HepG2 (cell line): Measurements from ENCODE around the gene KCNJ4. TPM values are rescaled to one million over a fixed set of nuclear protein-coding genes. Genes with fewer than 3 reads are reported as not detected.

ENCODE experiments used
- ATAC-seq: fragments of 200-7000 bp; cut with Tn5 transposase; 3 replicates; pipeline ENCODE4 v1.9.1; 2020; ENCODE audit warnings: mild to moderate bottlenecking, moderate library complexity
- BruUV-seq: library from RNA; stranded (reverse); fragments of 400-500 nt; replicated peaks from 2 replicates; lab custom pipeline; 2021; lab: Mats Ljungman, UMichigan
- CTCF ChIA-PET: fragments of 300-600 bp; formaldehyde crosslinking; extraction: SDS; loops from one replicate; lab custom pipeline; 2021; ENCODE audit warnings: low total read pairs, inconsistent platforms, low intra/inter-chr PET ratio; lab: Yijun Ruan, JAX
- POLR2A ChIA-PET: fragments of 350-600 bp; sonication (Branson Sonifier 250); formaldehyde crosslinking; loops from one replicate; lab custom pipeline; 2020; ENCODE audit warnings: antibody characterized with exemption, inconsistent platforms; lab: Yijun Ruan, JAX
- DNase-seq: peaks from one replicate; pipeline ENCODE4 v3.0.0-alpha.2; 2015; ENCODE audit warnings: low spot score
- FAIRE-seq: peaks from 3 replicates; lab custom pipeline; 2011; peaks lifted over from hg19 to GRCh38; lab: Jason Lieb, UNC
- H2AFZ ChIP-seq: one replicate; pipeline ENCODE4 v1.6.1; 2011; ENCODE audit warnings: low read length, inconsistent platforms
- H3K27ac ChIP-seq: fragments of 300-600 bp; 3 replicates; pipeline ENCODE4 v1.8.0; 2011; ENCODE audit warnings: mixed run types, mild to moderate bottlenecking, mixed read lengths, low read length, inconsistent platforms; ENCODE audit not compliant: insufficient read depth; ENCODE audit errors: extremely low read length
- H3K27me3 ChIP-seq, 2 experiments: fragments of 200-600 bp in 1 of 2; 2 replicates in 1 of 2; 3 replicates in 1 of 2; pipeline versions ENCODE4 v1.6.0 to v1.8.0; 2011; ENCODE audit warnings: low read length in 2 of 2, mild to moderate bottlenecking in 2 of 2, moderate library complexity in 2 of 2, inconsistent platforms in 1 of 2; ENCODE audit not compliant: insufficient read depth in 2 of 2, control insufficient read depth in 1 of 2
- H3K36me3 ChIP-seq, 2 experiments: fragments of 200-600 bp in 1 of 2; replicated peaks in 1 of 2; 2 replicates in 1 of 2; 3 replicates in 1 of 2; pipeline versions ENCODE4 v1.5.1 to v1.8.0; 2011; ENCODE audit warnings: low read length in 2 of 2, inconsistent platforms in 1 of 2; ENCODE audit not compliant: insufficient read depth in 2 of 2, control insufficient read depth in 1 of 2
- H3K4me1 ChIP-seq: 2 replicates; pipeline ENCODE4 v1.5.1; 2012; ENCODE audit warnings: low read length, inconsistent platforms; ENCODE audit not compliant: insufficient read depth
- H3K4me2 ChIP-seq: 2 replicates; pipeline ENCODE4 v1.6.0; 2011; ENCODE audit warnings: low read depth, low read length, inconsistent platforms
- H3K4me3 ChIP-seq, 3 experiments: fragments of 200-600 bp in 1 of 3; sonication (generic), shearing (Covaris generic) in 1 of 3; replicated peaks in 1 of 3; 2 replicates each; pipeline ENCODE4 v1.5.1; 2011 to 2016; ENCODE audit warnings: low read length in 3 of 3, inconsistent platforms in 2 of 3, low read depth in 2 of 3, mild to moderate bottlenecking in 2 of 3, control low read depth in 1 of 3, mixed read lengths in 1 of 3; ENCODE audit not compliant: insufficient read depth in 1 of 3
- H3K79me2 ChIP-seq: one replicate; pipeline ENCODE4 v1.6.1; 2011; ENCODE audit warnings: low read length, inconsistent platforms; ENCODE audit not compliant: insufficient read depth
- H3K9ac ChIP-seq: 2 replicates; pipeline ENCODE4 v1.6.0; 2011; ENCODE audit warnings: mild to moderate bottlenecking, low read depth, low read length, inconsistent platforms; ENCODE audit not compliant: insufficient read depth
- H3K9me3 ChIP-seq: 2 replicates; pipeline ENCODE4 v1.5.1; 2012; ENCODE audit warnings: mild to moderate bottlenecking, low read length
- H4K20me1 ChIP-seq: 2 replicates; pipeline ENCODE4 v1.6.0; 2011; ENCODE audit warnings: inconsistent platforms, mild to moderate bottlenecking, low read length, moderate library complexity; ENCODE audit not compliant: insufficient read depth
- GABPA ChIP-seq, 2 experiments: IDR thresholded peaks; 2 replicates each; pipeline ENCODE4 v1.6.1; 2011 to 2016; ENCODE audit warnings: low read depth in 2 of 2, low read length in 1 of 2, missing biosample characterization in 1 of 2, missing genetic modification characterization in 1 of 2
- NFE2L2 ChIP-seq: fragments of 150-350 bp; IDR thresholded peaks from 2 replicates; pipeline ENCODE4 v1.6.1; 2014; ENCODE audit warnings: low read length
- POLR2A ChIP-seq, 2 experiments: IDR thresholded peaks; 2 replicates each; pipeline ENCODE4 v1.6.1; 2011; ENCODE audit warnings: low read depth in 2 of 2, low read length in 2 of 2, mild to moderate bottlenecking in 1 of 2, moderate library complexity in 1 of 2; ENCODE audit not compliant: insufficient read depth in 1 of 2
- POLR2G ChIP-seq: fragments of 200-400 bp; formaldehyde crosslinking; IDR thresholded peaks from 2 replicates; pipeline ENCODE4 v1.6.1; 2018; ENCODE audit warnings: mild to moderate bottlenecking, low read depth, low read length, moderate library complexity
- RBM22 ChIP-seq: fragments of 200-400 bp; formaldehyde crosslinking; optimal IDR thresholded peaks from 2 replicates; pipeline ENCODE3; 2017; ENCODE audit warnings: mild to moderate bottlenecking, low read length, moderate library complexity
- ZBTB10 ChIP-seq: sonication (generic); formaldehyde crosslinking; IDR thresholded peaks from 2 replicates; pipeline ENCODE4 v1.4.0; 2020; ENCODE audit warnings: missing genetic modification reagents, borderline replicate concordance
- ZNF547 ChIP-seq: sonication (generic); formaldehyde crosslinking; IDR thresholded peaks from 2 replicates; pipeline ENCODE4 v1.5.1; 2020; ENCODE audit warnings: mild to moderate bottlenecking, missing genetic modification reagents
- WGBS: methylation state at CpG from one replicate; pipeline ENCODE4 v1.1.6; 2017; ENCODE audit warnings: low lambda C conversion rate; 5-methylcytosine and 5-hydroxymethylcytosine counted together
- in situ Hi-C: cut with HindIII; loops from 2 replicates; pipeline ENCODE4 v1.10.0; 2017; ENCODE audit warnings: low pct_unique_long_range_greater_than_20kb; ENCODE audit not compliant: extremely low pct_ligation_motif_present
- intact Hi-C: fragments of 100-400 bp; cut with micrococcal nuclease; formaldehyde crosslinking; loops from one replicate; pipeline ENCODE4 v1.10.0; 2022; ENCODE audit not compliant: unreplicated experiment
- polyA plus RNA-seq, 8 experiments: library from polyadenylated mRNA; depleted of rRNA in 3 of 8; stranded (reverse) in 7 of 8; unstranded in 1 of 8; fragments of >200 nt; fragmentation: Illumina TruSeq in 4 of 8; extraction: Trizol in 4 of 8; gene quantifications; 2 replicates each; pipeline versions ENCODE4 v1.2.1 to v1.2.3, GENCODE V29; 2011 to 2016; ENCODE audit warnings: low read depth in 4 of 8, missing spikeins in 1 of 8, mixed read lengths in 1 of 8; ENCODE audit not compliant: insufficient read depth in 1 of 8
- total RNA-seq, 5 experiments: library from RNA; depleted of rRNA; stranded (reverse); fragments of >200 nt; fragmentation: Illumina TruSeq; extraction: Trizol; gene quantifications; 2 replicates each; pipeline ENCODE4 v1.2.3, GENCODE V29; 2016; ENCODE audit warnings: low read depth in 1 of 5

KCNJ4 gene
- total and polyA plus RNA-seq, 2 of the 13 experiments (the other 11 are each of a cell fraction or from before 2014, with no cell fraction given) = not detected

GRCh38 chr22:38490475-38490874, 35.5 kb upstream of the KCNJ4 start:
- DNase-seq (no peak), FAIRE-seq (no peak)
- BruUV-seq = no TSS peak
- Histone ChIP-seq H3K9me3 (no peaks in the 10 kb centered on the region), H3K27me3 (no peaks in the 10 kb centered on the region), H4K20me1 (no peaks in the 10 kb centered on the region), H2AFZ (no peak overlapping the region), H3K4me1 (peaks cover 34% of the 10 kb centered on the region), H3K27ac (peak overlapping the region; percentile 34), H3K9ac (no peak overlapping the region), H3K79me2 (no peaks in the 10 kb centered on the region), H3K36me3 (peaks cover 34 to 80% of the 10 kb centered on the region in 2 experiments), H3K4me3 (no peak overlapping the region), H3K4me2 (no peak overlapping the region)
- intact Hi-C loops (no loop called here), in situ Hi-C loops (no loop called here)
- ChIA-PET POLR2A (interaction anchor here (2.7 to 3.6 kb wide), 2 partner anchors 9 to 11 kb away, joined by 16 to 18 read pairs; no protein-coding TSS in a partner anchor), CTCF (no interaction called here)
- WGBS = 80% methylated on average over 2 of the region's 2 CpGs
- TF ChIP-seq NFE2L2 (peak; percentile 43; the same call in 1 of the 2 replicates), RBM22 (peak; percentile 67), ZNF547 (CRISPR knock-in tag) (no peak), GABPA (IDR thresholded peaks at IDR 0.05; ENCODE audit: low read depth, low read length) (no peak), GABPA (CRISPR knock-in tag; IDR thresholded peaks at IDR 0.05; ENCODE audit: low read depth) (0 out of 2 replicates have a peak, but pooled peaks have one; percentile 9), POLR2G (peak; percentile 52), POLR2A (IDR thresholded peaks at IDR 0.05; ENCODE audit: insufficient read depth in 1 of 2, low read depth in 2 of 2, low read length in 2 of 2) (0 out of 4 replicates have a peak, but pooled peaks of 1 of the 2 experiments have one; percentile 16), ZBTB10 (CRISPR knock-in tag) (no peak)
- TF ChIP-seq, all 625 proteins: peak for 5
- ATAC-seq = no peak
